GM15510 (cell line): ENCODE measurements around the gene PRXL2A.

Experiments
- POLR2A ChIP-seq: IDR thresholded peaks from 3 replicates; pipeline ENCODE4 v1.6.1; 2011; ENCODE audit warnings: borderline replicate concordance; ENCODE audit not compliant: insufficient read length; ENCODE audit errors: extremely low read depth

Gene PRXL2A

DNA sequence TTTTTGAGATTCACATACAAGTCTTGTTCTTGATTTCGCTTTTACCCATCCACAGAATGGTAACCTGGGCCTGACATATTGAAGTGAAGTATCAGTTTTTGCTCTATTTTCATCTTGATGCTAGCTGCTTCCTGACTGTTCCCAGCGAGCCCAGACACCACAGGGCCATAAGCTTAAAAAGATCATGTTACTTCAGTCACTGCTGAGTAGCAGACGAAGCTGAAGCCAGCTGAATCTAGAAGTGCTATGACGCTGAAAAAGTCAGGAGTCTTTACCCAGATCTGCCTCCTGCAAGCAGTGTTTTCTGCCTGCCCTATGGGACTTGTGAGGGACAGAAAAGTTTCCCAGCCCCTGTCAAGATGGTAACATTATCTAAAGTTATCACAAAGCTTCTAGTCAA lies 2.7 kb upstream of the PRXL2A start:
- no peak for TF ChIP-seq POLR2A

DNA sequence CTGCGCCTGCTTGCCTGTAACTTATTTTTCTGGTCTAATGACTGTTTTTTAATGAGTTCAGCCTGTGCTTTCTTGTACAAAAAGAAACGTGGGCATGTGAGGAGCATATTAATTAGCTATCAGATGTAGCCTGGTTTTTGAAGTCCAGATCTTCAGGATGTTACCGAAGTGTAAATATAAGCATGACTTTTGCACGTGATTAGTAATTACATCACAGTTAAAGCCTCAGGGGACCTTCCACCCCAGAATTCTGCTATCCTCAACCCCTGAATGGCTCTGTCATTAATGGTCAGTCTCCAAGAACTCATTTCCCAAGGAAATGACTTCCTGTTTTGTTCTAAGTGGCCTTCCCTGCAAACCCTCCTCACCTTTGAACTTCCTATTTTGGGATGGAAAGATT lies 2.1 kb upstream of the PRXL2A start:
- TF ChIP-seq POLR2A = no peak

DNA sequence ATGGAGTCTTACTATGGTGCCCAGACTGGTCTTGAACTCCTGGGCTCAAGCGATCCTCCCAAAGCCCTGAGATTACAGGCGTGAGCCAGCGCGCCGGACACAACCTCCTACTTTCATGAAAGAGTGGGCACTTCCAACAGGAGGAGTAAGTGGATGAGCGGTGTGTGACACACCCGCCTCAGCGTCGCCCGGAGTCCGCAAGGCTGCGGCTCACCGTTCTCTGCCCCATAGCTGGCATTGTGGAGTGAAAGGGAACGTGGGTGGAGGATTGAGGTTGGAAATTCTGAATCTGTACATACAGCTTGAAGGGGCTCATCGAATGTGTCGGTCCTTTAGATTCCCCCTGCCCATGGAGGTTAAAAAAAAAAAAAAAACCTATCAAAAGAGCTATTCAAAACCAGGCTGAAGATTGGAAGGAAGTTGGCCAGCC lies 524 bp upstream of the PRXL2A start:
- TF ChIP-seq POLR2A = no peak

DNA sequence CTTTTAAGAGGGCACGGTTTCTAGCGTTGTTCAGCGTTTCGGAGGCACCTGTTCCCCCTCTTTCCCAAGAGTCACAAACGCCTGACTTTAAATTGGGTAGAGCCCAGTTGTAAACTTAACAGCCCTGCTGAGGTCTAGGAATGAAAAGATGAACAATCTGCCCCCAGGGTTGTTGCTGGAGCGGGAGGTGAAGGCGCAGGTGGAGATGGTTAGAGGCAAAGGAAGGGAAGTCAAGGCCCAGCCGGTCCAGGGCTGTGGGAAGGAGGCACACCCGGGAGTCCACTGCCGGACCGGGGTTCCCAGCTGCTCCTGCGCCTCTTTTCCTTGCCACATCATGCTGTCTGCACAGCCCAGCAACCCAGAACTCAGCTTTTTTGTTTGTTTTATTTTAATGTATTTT lies 770 bp downstream of the PRXL2A start:
- no peak for TF ChIP-seq POLR2A

DNA sequence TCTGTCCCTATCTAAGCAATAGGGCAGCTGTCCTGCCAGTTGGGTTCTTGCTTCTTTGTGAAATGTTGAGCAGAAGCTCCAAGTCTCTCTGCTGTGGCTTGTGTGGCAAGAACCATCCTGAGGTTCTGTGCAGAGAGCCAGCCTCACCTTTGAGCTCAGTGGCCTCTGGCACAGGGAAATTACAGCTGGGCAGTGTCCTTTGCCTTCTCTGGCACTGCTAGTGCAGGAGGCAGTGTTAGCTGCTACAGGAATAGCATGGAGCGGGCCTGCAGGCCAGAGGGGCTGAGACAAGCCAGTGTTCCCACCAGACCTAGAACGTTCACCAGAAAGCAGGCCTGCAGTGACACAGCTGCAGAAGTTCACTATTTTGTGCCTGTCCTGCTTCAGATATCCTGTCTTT lies 1.8 kb downstream of the PRXL2A start:
- no peak for TF ChIP-seq POLR2A

GRCh38 chr10:80410578-80411145 lies 2.3 kb downstream of the PRXL2A start:
- no peak for TF ChIP-seq POLR2A

DNA sequence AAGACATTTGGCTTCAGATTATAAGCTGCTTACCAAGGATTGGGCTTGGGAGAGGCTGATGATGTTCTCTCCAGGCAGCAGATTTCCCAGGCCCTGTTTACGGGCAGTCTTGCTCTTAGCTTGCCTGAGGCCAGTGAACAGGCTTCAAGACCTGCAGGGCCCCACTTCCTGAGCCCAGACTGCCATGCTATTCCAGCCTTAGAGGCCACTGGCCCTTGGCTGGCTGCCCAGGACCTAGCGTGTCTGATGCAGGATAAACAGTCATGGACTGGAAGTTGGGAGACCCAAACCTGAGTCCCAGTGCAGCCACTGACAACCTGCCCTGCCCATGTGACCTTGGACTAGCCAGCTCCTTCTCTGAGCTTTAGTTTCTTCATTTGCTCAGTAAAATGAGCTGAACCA lies 2.9 kb downstream of the PRXL2A start:
- TF ChIP-seq POLR2A = no peak

- no peak for TF ChIP-seq POLR2A
Observed at GRCh38 chr10:80411681-80412220, 3.4 kb downstream of the PRXL2A start.

GRCh38 chr10:80412486-80412885 lies 4.1 kb downstream of the PRXL2A start:
- no peak for TF ChIP-seq POLR2A

- no peak for TF ChIP-seq POLR2A
Observed at GRCh38 chr10:80413271-80413996, 5.1 kb downstream of the PRXL2A start.

DNA sequence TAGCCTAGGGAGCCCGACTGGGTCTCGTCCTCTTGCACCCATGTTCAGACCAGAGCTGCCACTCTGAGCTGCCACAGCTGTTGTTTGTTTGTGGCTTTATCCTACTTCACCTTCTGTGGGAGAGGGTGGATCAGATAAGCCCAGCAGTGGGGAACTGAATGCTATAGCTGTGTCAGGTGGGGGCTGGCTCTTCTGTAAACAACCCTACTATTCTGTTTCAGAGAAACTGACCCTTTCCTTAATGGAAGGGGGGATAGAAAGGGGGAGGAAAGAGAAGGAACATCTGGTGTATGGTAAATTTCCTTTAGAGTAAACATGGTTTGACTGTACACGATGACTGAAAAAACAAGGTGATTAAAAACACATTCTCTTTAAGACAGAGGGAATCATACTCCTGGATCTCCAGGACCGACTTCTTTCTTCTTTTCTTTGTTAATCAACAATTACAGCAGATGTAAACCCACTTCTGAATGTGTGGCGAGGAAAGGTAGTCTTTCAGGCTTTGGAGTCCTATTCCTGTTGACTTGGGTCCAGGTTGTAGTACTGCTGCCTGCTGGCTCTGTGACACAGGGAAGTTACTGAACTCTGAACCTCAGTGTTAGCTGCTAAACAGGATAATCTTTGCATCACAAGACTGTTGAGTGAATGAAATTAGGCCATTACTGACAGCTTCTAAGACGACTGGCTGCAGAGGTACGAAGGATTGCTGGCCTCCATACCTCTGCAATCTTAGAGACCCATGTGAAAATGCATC lies 6.0 kb downstream of the PRXL2A start:
- no peak for TF ChIP-seq POLR2A

DNA sequence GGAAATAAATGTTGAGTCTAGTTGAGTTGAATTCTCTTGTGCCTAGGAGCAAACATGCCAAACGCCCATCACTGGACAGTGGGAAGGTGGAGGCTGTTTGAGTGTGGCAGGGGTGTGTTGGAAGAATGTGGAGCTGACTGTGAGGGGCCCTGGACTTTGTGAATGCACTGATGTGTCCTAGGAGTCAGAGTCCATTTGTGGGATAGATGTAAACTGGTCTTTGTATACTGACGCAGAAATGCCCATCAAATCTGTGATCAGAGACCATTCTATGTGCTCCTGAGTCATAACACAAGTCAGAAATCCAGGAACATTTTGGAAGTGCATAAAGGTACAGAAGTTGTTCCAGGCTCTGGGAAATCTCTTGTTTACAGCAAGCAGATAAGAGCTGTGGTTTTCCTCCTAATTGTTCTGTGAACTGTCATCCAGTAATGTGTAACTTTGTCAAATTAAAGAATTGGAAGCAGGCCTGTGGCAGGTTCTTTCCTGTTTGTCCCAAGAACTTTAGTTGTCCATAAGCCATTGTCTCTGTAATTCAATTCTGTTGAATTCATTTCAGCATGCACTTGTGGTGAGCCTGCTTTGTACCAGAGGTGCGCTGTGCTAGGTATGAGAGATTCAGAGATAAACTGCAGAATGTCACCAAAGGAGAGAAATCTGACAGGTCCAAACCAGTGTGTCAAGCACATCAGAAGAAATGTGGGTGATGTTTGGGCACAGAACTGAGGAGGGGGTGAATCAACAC lies 7.6 kb downstream of the PRXL2A start:
- TF ChIP-seq POLR2A = no peak

DNA sequence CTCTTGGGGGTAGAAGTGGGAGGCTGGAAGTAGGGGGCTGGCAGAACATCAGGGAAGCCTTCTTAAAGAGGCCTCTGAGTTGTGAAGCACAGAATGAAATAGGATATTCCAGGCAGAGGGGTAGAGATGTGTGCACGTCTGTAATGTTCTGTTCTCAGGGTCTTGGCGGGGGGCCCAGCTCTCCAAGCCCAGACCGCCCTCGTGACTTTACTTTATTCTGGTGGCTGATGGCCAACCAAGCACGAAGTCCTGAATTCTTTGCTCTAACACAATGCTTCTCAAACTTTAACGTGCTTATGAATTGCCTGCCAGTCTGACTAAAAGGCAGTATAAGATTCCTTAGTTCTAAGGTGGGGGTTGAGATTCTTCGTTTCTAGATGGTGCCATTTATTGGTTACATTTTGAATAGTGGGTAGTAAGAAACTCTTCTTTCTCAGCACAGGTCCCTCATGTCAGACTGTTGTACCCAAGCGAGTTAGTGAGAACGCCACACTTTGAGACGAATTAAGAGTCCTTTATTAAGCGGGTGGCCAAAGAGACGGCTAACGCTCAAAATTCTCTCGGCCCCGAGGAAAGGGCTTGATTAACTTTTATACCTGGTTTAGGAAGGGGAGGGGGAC lies 8.2 kb downstream of the PRXL2A start:
- no peak for TF ChIP-seq POLR2A

- TF ChIP-seq POLR2A = no peak
Observed at GRCh38 chr10:80421050-80421706, 12.8 kb downstream of the PRXL2A start.
